ENCODE data around the gene APOL1.
"Not testable (repeated sequence)": the region's sequence is repeated elsewhere in the genome, so short reads cannot be mapped to it uniquely, and the experiment has no call there.

Gene APOL1

DNA sequence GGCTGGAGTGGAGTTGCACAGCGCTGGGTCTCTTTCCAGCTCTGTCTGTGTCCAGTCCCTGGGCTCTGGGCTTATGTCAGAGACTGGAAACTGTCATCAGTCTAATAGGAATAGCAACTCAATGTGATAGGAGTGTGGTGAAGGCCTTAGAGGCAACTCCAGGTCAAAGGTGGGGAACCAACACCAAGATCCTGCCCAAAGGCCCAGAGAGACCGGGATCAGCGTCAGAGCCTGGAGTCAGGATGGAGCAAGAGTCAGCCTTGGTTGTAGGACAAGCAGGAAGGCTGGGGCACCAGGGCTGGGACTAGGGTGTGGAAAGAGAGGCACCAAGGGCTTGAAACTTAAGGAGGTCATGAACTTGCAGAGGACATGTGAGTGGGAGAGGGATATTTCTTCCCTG, 9.4 kb downstream of the APOL1 start:
- H3K36me3 ChIP-seq (ENCODE audit: insufficient read depth, low read depth, low read length); H3K4me3 ChIP-seq (ENCODE audit: low read length); H3K9me3 ChIP-seq (ENCODE audit: insufficient read depth, low read depth, low read length); H3K27ac ChIP-seq (ENCODE audit: low read length); H3K27me3 ChIP-seq (ENCODE audit: insufficient read depth, low read length); H3K9ac ChIP-seq (ENCODE audit: low read depth, low read length): not testable (repeated sequence)
- peaks cover 22% of the 10 kb centered on the region for H3K4me1 ChIP-seq (ENCODE audit: insufficient read depth, low read length)

GRCh38 chr22:36263216-36263673, 10.3 kb downstream of the APOL1 start:
- not testable (repeated sequence) for H3K27me3 ChIP-seq (ENCODE audit: insufficient read depth, low read length); H3K9ac ChIP-seq (ENCODE audit: low read depth, low read length); H3K9me3 ChIP-seq (ENCODE audit: insufficient read depth, low read depth, low read length); H3K4me3 ChIP-seq (ENCODE audit: low read length); H3K36me3 ChIP-seq (ENCODE audit: insufficient read depth, low read depth, low read length); H3K27ac ChIP-seq (ENCODE audit: low read length)
- peaks cover 17% of the 10 kb centered on the region for H3K4me1 ChIP-seq (ENCODE audit: insufficient read depth, low read length)

GRCh38 chr22:36263886-36264664, 11.1 kb downstream of the APOL1 start:
- H3K9me3 ChIP-seq (ENCODE audit: insufficient read depth, low read depth, low read length); H3K36me3 ChIP-seq (ENCODE audit: insufficient read depth, low read depth, low read length); H3K27me3 ChIP-seq (ENCODE audit: insufficient read depth, low read length); H3K4me3 ChIP-seq (ENCODE audit: low read length); H3K9ac ChIP-seq (ENCODE audit: low read depth, low read length); H3K27ac ChIP-seq (ENCODE audit: low read length); H3K4me1 ChIP-seq (ENCODE audit: insufficient read depth, low read length): not testable (repeated sequence)

DNA sequence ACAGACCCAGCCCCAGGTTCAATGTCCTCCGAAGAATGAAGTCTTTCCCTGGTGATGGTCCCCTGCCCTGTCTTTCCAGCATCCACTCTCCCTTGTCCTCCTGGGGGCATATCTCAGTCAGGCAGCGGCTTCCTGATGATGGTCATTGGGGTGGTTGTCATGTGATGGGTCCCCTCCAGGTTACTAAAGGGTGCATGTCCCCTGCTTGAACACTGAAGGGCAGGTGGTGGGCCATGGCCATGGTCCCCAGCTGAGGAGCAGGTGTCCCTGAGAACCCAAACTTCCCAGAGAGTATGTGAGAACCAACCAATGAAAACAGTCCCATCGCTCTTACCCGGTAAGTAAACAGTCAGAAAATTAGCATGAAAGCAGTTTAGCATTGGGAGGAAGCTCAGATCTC, 14.1 kb downstream of the APOL1 start:
- H3K4me1 ChIP-seq (ENCODE audit: insufficient read depth, low read length): no peaks in the 10 kb centered on the region
- no peak overlapping the region for H3K27ac ChIP-seq (ENCODE audit: low read length)
- H3K4me3 ChIP-seq (ENCODE audit: low read length): no peak overlapping the region
- H3K36me3 ChIP-seq (ENCODE audit: insufficient read depth, low read depth, low read length): no peaks in the 10 kb centered on the region
- no peaks in the 10 kb centered on the region for H3K27me3 ChIP-seq (ENCODE audit: insufficient read depth, low read length)
- no peaks in the 10 kb centered on the region for H3K9me3 ChIP-seq (ENCODE audit: insufficient read depth, low read depth, low read length)
- H3K9ac ChIP-seq (ENCODE audit: low read depth, low read length): no peak overlapping the region

- Histone ChIP-seq H3K9ac (ENCODE audit: low read depth, low read length) (no peak overlapping the region), H3K36me3 (ENCODE audit: insufficient read depth, low read depth, low read length) (no peaks in the 10 kb centered on the region), H3K4me3 (ENCODE audit: low read length) (no peak overlapping the region), H3K9me3 (ENCODE audit: insufficient read depth, low read depth, low read length) (no peaks in the 10 kb centered on the region), H3K27me3 (ENCODE audit: insufficient read depth, low read length) (no peaks in the 10 kb centered on the region), H3K4me1 (ENCODE audit: insufficient read depth, low read length) (no peaks in the 10 kb centered on the region), H3K27ac (ENCODE audit: low read length) (no peak overlapping the region)
Observed at GRCh38 chr22:36267896-36268485, 15.1 kb downstream of the APOL1 start.

- H3K9ac ChIP-seq (ENCODE audit: low read depth, low read length); H3K27ac ChIP-seq (ENCODE audit: low read length); H3K4me1 ChIP-seq (ENCODE audit: insufficient read depth, low read length); H3K27me3 ChIP-seq (ENCODE audit: insufficient read depth, low read length); H3K36me3 ChIP-seq (ENCODE audit: insufficient read depth, low read depth, low read length); H3K9me3 ChIP-seq (ENCODE audit: insufficient read depth, low read depth, low read length); H3K4me3 ChIP-seq (ENCODE audit: low read length): not testable (repeated sequence)
Observed at GRCh38 chr22:36271231-36271630, 18.3 kb downstream of the APOL1 start.

DNA sequence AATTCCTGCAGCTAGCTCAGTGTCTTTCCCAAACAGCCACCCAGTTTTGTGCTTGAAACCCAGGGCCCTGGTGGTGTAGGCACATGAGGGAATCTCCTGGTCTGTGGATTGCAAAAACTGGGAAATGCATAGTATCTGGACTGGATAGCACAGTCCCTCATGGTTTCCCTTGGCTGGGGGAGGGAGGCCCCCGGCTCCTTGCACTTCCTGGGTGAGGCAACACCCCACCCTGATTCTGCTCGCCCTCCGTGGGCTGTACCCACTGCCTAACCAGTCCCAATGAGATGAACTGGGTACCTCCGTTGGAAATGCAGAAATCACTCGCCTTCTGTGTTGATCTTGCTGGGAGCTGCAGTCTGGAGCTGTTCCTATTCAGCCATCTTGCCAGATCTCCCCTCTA, 19.0 kb downstream of the APOL1 start:
- not testable (repeated sequence) for H3K4me1 ChIP-seq (ENCODE audit: insufficient read depth, low read length); H3K9ac ChIP-seq (ENCODE audit: low read depth, low read length); H3K9me3 ChIP-seq (ENCODE audit: insufficient read depth, low read depth, low read length); H3K27ac ChIP-seq (ENCODE audit: low read length); H3K4me3 ChIP-seq (ENCODE audit: low read length); H3K36me3 ChIP-seq (ENCODE audit: insufficient read depth, low read depth, low read length); H3K27me3 ChIP-seq (ENCODE audit: insufficient read depth, low read length)

- no peaks in the 10 kb centered on the region for H3K36me3 ChIP-seq (ENCODE audit: insufficient read depth, low read depth, low read length)
Observed at GRCh38 chr22:36274531-36274930, 21.6 kb downstream of the APOL1 start.

GRCh38 chr22:36277482-36278291, 24.8 kb downstream of the APOL1 start:
- Histone ChIP-seq H3K4me3 (ENCODE audit: low read length) (no peak overlapping the region), H3K4me1 (ENCODE audit: insufficient read depth, low read length) (no peaks in the 10 kb centered on the region), H3K27me3 (ENCODE audit: insufficient read depth, low read length) (no peaks in the 10 kb centered on the region), H3K9me3 (ENCODE audit: insufficient read depth, low read depth, low read length) (no peaks in the 10 kb centered on the region), H3K9ac (ENCODE audit: low read depth, low read length) (no peak overlapping the region), H3K36me3 (ENCODE audit: insufficient read depth, low read depth, low read length) (peaks cover 17% of the 10 kb centered on the region), H3K27ac (ENCODE audit: low read length) (no peak overlapping the region)

More at GRCh38 chr22:36274531-36274930, 21.6 kb downstream of the APOL1 start:
- Histone ChIP-seq H3K27me3 (ENCODE audit: insufficient read depth, low read length) (no peaks in the 10 kb centered on the region), H3K4me3 (ENCODE audit: low read length) (no peak overlapping the region), H3K9me3 (ENCODE audit: insufficient read depth, low read depth, low read length) (no peaks in the 10 kb centered on the region), H3K9ac (ENCODE audit: low read depth, low read length) (no peak overlapping the region), H3K27ac (ENCODE audit: low read length) (no peak overlapping the region), H3K4me1 (ENCODE audit: insufficient read depth, low read length) (no peaks in the 10 kb centered on the region)

DNA sequence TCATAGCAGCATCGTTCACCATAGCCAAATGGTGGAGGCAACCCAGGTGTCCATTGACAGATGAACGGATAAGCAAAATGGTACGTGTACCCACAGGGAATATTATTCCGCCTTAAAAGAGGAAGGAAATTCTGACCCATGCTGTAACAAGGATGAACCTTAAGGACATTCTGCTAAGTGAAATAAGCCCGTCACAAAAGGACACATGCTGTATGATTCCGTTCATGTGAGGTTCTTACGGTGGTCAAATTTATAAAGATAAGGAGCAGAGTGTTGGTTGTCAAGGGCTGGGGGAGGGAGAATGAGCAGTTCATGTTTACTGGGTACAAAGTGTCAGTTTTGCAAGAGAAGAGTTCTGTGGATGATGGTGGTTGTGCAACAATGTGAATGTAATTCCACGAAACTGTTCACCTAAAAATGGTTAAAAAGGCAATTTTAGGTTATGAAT, 26.3 kb downstream of the APOL1 start:
- no peaks in the 10 kb centered on the region for H3K9me3 ChIP-seq (ENCODE audit: insufficient read depth, low read depth, low read length)
- H3K9ac ChIP-seq (ENCODE audit: low read depth, low read length): no peak overlapping the region
- H3K27me3 ChIP-seq (ENCODE audit: insufficient read depth, low read length): no peaks in the 10 kb centered on the region
- H3K4me1 ChIP-seq (ENCODE audit: insufficient read depth, low read length): no peaks in the 10 kb centered on the region
- no peak overlapping the region for H3K4me3 ChIP-seq (ENCODE audit: low read length)
- H3K36me3 ChIP-seq (ENCODE audit: insufficient read depth, low read depth, low read length): peaks cover 32% of the 10 kb centered on the region
- no peak overlapping the region for H3K27ac ChIP-seq (ENCODE audit: low read length)

DNA sequence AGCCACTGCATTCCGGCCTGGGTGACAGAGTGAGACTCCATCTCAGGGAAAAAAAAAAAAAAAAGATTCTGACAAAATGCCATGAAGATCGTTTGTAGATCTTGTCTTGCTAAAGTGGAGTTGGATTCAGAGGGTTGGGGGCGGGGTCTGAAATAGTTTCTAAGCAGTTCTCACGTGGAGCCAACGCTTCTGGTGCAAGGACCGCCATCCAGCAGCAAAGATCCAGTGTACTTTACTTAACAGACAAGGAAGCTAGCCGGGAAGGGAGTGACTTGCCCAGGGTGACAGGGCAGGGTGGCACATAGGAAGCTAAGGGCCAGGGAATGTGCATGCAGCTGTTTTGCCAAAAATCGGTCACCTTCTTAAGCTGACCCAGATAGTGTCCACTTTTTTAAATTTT, 27.4 kb downstream of the APOL1 start:
- Histone ChIP-seq H3K4me1 (ENCODE audit: insufficient read depth, low read length) (no peaks in the 10 kb centered on the region), H3K36me3 (ENCODE audit: insufficient read depth, low read depth, low read length) (peaks cover 43% of the 10 kb centered on the region), H3K27ac (ENCODE audit: low read length) (no peak overlapping the region), H3K9ac (ENCODE audit: low read depth, low read length) (no peak overlapping the region), H3K4me3 (ENCODE audit: low read length) (no peak overlapping the region), H3K9me3 (ENCODE audit: insufficient read depth, low read depth, low read length) (no peaks in the 10 kb centered on the region), H3K27me3 (ENCODE audit: insufficient read depth, low read length) (no peaks in the 10 kb centered on the region)

Data from iPS-20b (cell line).